K562 (cell line): ENCODE measurements around the gene GATAD2B. TPM values are rescaled to one million over a fixed set of nuclear protein-coding genes. Genes with fewer than 3 reads are reported as not detected.
A peak's percentile ranks its signal among the peaks of the same experiment; 100 is the strongest.

ENCODE experiments used
- ATAC-seq: fragments of 200-7000 bp; cut with Tn5 transposase; 3 replicates; pipeline ENCODE4 v1.9.1; 2020; ENCODE audit warnings: moderate library complexity
- BruUV-seq: library from RNA; stranded (reverse); fragments of 400-500 nt; replicated peaks from 2 replicates; lab custom pipeline; 2021; lab: Mats Ljungman, UMichigan
- CTCF ChIA-PET: fragments of 300-600 bp; formaldehyde crosslinking; extraction: SDS; loops from one replicate; lab custom pipeline; 2021; ENCODE audit warnings: low intra/inter-chr PET ratio; lab: Yijun Ruan, JAX
- POLR2A ChIA-PET: fragments of 300-600, 350-650 bp; sonication (Branson Sonifier 250); formaldehyde crosslinking; extraction: SDS; loops from one replicate; lab custom pipeline; 2021; ENCODE audit warnings: antibody characterized with exemption, inconsistent platforms; lab: Yijun Ruan, JAX
- DNase-seq, 4 experiments: peaks; one replicate each; pipeline versions ENCODE4 v3.0.0 to v3.0.0-alpha.2; 2011 to 2018; ENCODE audit warnings: low spot score in 3 of 4, mixed read lengths in 3 of 4; ENCODE audit errors: extremely low read depth in 1 of 4
- FAIRE-seq: peaks from 2 replicates; lab custom pipeline; 2011; peaks lifted over from hg19 to GRCh38; lab: Jason Lieb, UNC
- H2AFZ ChIP-seq: 2 replicates; pipeline ENCODE4 v1.6.0; 2011; ENCODE audit warnings: low read depth, low read length, control low read depth, inconsistent platforms
- H3K27ac ChIP-seq: fragments of 200-600 bp; 3 replicates; pipeline ENCODE4 v1.8.0; 2011; ENCODE audit warnings: low read depth, mild to moderate bottlenecking, control low read depth, inconsistent platforms, low read length, moderate library complexity, mixed read lengths; ENCODE audit errors: extremely low read depth
- H3K27me3 ChIP-seq, 2 experiments: fragments of 300-600 bp in 1 of 2; 2 replicates in 1 of 2; 3 replicates in 1 of 2; pipeline versions ENCODE4 v1.6.0 to v1.8.0; 2011; ENCODE audit warnings: inconsistent platforms in 2 of 2, low read length in 2 of 2, mild to moderate bottlenecking in 1 of 2, mixed read lengths in 1 of 2, moderate library complexity in 1 of 2; ENCODE audit not compliant: control insufficient read depth in 2 of 2, insufficient read depth in 2 of 2
- H3K36me3 ChIP-seq: fragments of 300-600 bp; 3 replicates; pipeline ENCODE4 v1.8.0; 2011; ENCODE audit warnings: mild to moderate bottlenecking, low read length, inconsistent platforms; ENCODE audit not compliant: control insufficient read depth, insufficient read depth
- H3K4me1 ChIP-seq, 2 experiments: fragments of 200-600 bp in 1 of 2; replicated peaks in 1 of 2; 2 replicates in 1 of 2; 3 replicates in 1 of 2; pipeline versions ENCODE4 v1.5.1 to v1.8.0; 2011; ENCODE audit warnings: inconsistent platforms in 2 of 2, low read length in 2 of 2, mild to moderate bottlenecking in 1 of 2, mixed read lengths in 1 of 2, moderate library complexity in 1 of 2; ENCODE audit not compliant: control insufficient read depth in 2 of 2, insufficient read depth in 2 of 2
- H3K4me2 ChIP-seq: 2 replicates; pipeline ENCODE4 v1.6.1; 2011; ENCODE audit warnings: low read length, control low read depth, inconsistent platforms, mixed read lengths; ENCODE audit not compliant: insufficient read depth
- H3K4me3 ChIP-seq: fragments of 200-600 bp; sonication (generic), shearing (Covaris generic); 2 replicates; pipeline ENCODE4 v1.5.1; 2016; ENCODE audit warnings: control low read depth, inconsistent platforms
- H3K79me2 ChIP-seq: fragments of 200-600 bp; 3 replicates; pipeline ENCODE4 v1.8.0; 2011; ENCODE audit warnings: low read length, inconsistent platforms; ENCODE audit not compliant: control insufficient read depth, insufficient read depth
- H3K9ac ChIP-seq, 2 experiments: 2 replicates each; pipeline versions ENCODE4 v1.6.0 to v1.6.1; 2011; ENCODE audit warnings: low read depth in 2 of 2, low read length in 2 of 2, control low read depth in 1 of 2, inconsistent platforms in 1 of 2, mild to moderate bottlenecking in 1 of 2, mixed read lengths in 1 of 2; ENCODE audit not compliant: insufficient read depth in 1 of 2
- H3K9me1 ChIP-seq: one replicate; pipeline ENCODE4 v1.6.0; 2011; ENCODE audit warnings: inconsistent platforms, mild to moderate bottlenecking, low read length, moderate library complexity; ENCODE audit not compliant: control insufficient read depth, insufficient read depth
- H3K9me3 ChIP-seq: replicated peaks from 2 replicates; pipeline ENCODE4 v1.5.1; 2011; ENCODE audit warnings: low read depth, low read length, inconsistent platforms; ENCODE audit not compliant: control insufficient read depth, insufficient read depth
- H4K20me1 ChIP-seq: replicated peaks from 2 replicates; pipeline ENCODE4 v1.6.1; 2011; ENCODE audit warnings: low read length, inconsistent platforms, mixed read lengths; ENCODE audit not compliant: control insufficient read depth, insufficient read depth
- ARID2 ChIP-seq: fragments of 450-650 bp; IDR thresholded peaks from 2 replicates; pipeline ENCODE4 v1.6.1; 2017; ENCODE audit warnings: antibody characterized with exemption, mild to moderate bottlenecking
- BRCA1 ChIP-seq, 2 experiments: fragments of 450-650 bp in 1 of 2; sonication (generic) in 1 of 2; formaldehyde crosslinking in 1 of 2; IDR thresholded peaks; 2 replicates each; pipeline versions ENCODE4 v1.5.0 to v1.6.1; 2017 to 2020; ENCODE audit warnings: mild to moderate bottlenecking in 1 of 2, missing genetic modification reagents in 1 of 2
- DLX4 ChIP-seq: fragments of 250-450 bp; sonication (Bioruptor Pico); IDR thresholded peaks from 2 replicates; pipeline ENCODE4 v1.6.1; 2021; ENCODE audit warnings: mild to moderate bottlenecking
- DNMT1 ChIP-seq: fragments of 450-650 bp; IDR thresholded peaks from 2 replicates; pipeline ENCODE4 v1.6.1; 2016; ENCODE audit warnings: antibody characterized with exemption, mild to moderate bottlenecking
- EGR1 ChIP-seq: fragments of 450-650 bp; conservative IDR thresholded peaks from 2 replicates; pipeline ENCODE4 v1.6.1; 2017; ENCODE audit warnings: mild to moderate bottlenecking
- HDAC1 ChIP-seq, 2 experiments: fragments of 450-650 bp; IDR thresholded peaks; 2 replicates each; pipeline ENCODE4 v1.6.1; 2016 to 2017; ENCODE audit warnings: inconsistent platforms in 1 of 2, mild to moderate bottlenecking in 1 of 2, moderate library complexity in 1 of 2
- KAT8 ChIP-seq: fragments of 450-650 bp; IDR thresholded peaks from 2 replicates; pipeline ENCODE4 v1.6.1; 2016; ENCODE audit warnings: low read depth, mild to moderate bottlenecking
- SIN3A ChIP-seq, 2 experiments: fragments of 150-350 bp in 1 of 2; IDR thresholded peaks; 2 replicates each; pipeline ENCODE4 v1.6.1; 2011 to 2016; ENCODE audit warnings: borderline replicate concordance in 2 of 2, low read depth in 2 of 2, low read length in 2 of 2, mild to moderate bottlenecking in 2 of 2, moderate library complexity in 2 of 2; ENCODE audit not compliant: control insufficient read depth in 1 of 2
- SMAD1 ChIP-seq: fragments of 150-350 bp; IDR thresholded peaks from 2 replicates; pipeline ENCODE4 v1.6.1; 2014; ENCODE audit warnings: low read length, low read depth; ENCODE audit not compliant: partially characterized antibody
- ZBED1 ChIP-seq: IDR thresholded peaks from 2 replicates; pipeline ENCODE4 v1.6.1; 2014
- ZNF589 ChIP-seq: fragments of 200-800 bp; sonication (Bioruptor generic); IDR thresholded peaks from 2 replicates; pipeline ENCODE4 v1.6.1; 2016; ENCODE audit warnings: low read depth, missing genetic modification characterization, missing compliant biosample characterization
- ZNF696 ChIP-seq: fragments of 250-450 bp; sonication (Bioruptor Pico); conservative IDR thresholded peaks from 2 replicates; pipeline ENCODE4 v1.4.0; 2020; ENCODE audit warnings: mild to moderate bottlenecking, moderate library complexity
- WGBS: fragments of 100-300 bp; shearing (Covaris generic); methylation state at CpG from one replicate; pipeline ENCODE4 v1.1.6; 2016; ENCODE audit warnings: low coverage, mixed read lengths; ENCODE audit not compliant: insufficient coverage; ENCODE audit errors: missing lambda C conversion rate; 5-methylcytosine and 5-hydroxymethylcytosine counted together
- in situ Hi-C: fragments of 300-500 bp; cut with MboI; formaldehyde crosslinking; loops from 4 replicates; pipeline ENCODE4 v1.15.0; 2018; ENCODE audit warnings: inconsistent platforms, mixed read lengths
- intact Hi-C: fragments of 100-400 bp; cut with micrococcal nuclease; formaldehyde crosslinking; loops from 2 replicates; pipeline ENCODE4 v1.14.2; 2022
- polyA plus RNA-seq, 8 experiments: library from polyadenylated mRNA; depleted of rRNA in 4 of 8; stranded (reverse) in 5 of 8; unstranded in 3 of 8; fragments of >200 nt; fragmentation: Nextera tagmentation in 2 of 8; fragmentation: Illumina TruSeq in 1 of 8; extraction: Ambion mirVana in 2 of 8; extraction: Trizol in 1 of 8; gene quantifications; 2 replicates each; pipeline versions ENCODE4 v1.2.1 to v1.2.3, GENCODE V29; 2011 to 2014; ENCODE audit warnings: inconsistent platforms in 1 of 8, missing spikeins in 1 of 8
- total RNA-seq, 7 experiments: library from RNA; depleted of rRNA in 6 of 7; stranded (reverse); fragments of >200 nt in 6 of 7; fragmentation: Illumina TruSeq in 2 of 7; extraction: Trizol in 2 of 7; gene quantifications; 2 replicates each; pipeline versions ENCODE4 v1.2.1 to v1.2.3, GENCODE V29; 2011 to 2021; ENCODE audit warnings: low replicate concordance in 1 of 7
- TF ChIP-seq, protein P1 (sequence below): fragments of 200-800 bp; sonication (Bioruptor generic); IDR thresholded peaks from 2 replicates; pipeline ENCODE4 v1.6.1; 2017; ENCODE audit warnings: missing genetic modification characterization, missing compliant biosample characterization
- TF ChIP-seq, protein P2 (sequence below): fragments of 250-450 bp; sonication (Bioruptor Pico); IDR thresholded peaks from 2 replicates; pipeline ENCODE4 v1.5.1; 2021; ENCODE audit warnings: mild to moderate bottlenecking
- TF ChIP-seq, protein P3 (sequence below): sonication (generic); formaldehyde crosslinking; IDR thresholded peaks from 2 replicates; pipeline ENCODE4 v1.9.0; 2022; ENCODE audit warnings: mild to moderate bottlenecking, missing genetic modification reagents
- TF ChIP-seq, protein P4 (sequence below): fragments of 200-400 bp; formaldehyde crosslinking; IDR thresholded peaks from 2 replicates; pipeline ENCODE4 v1.6.1; 2017; ENCODE audit warnings: mild to moderate bottlenecking, low read depth, low read length, moderate library complexity

The GATAD2B gene
- total and polyA plus RNA-seq, 9 of the 15 experiments (the other 6 are each of a cell fraction or from before 2014, with no cell fraction given), result 1.5 to 40.2 (median 4.9) TPM

DNA sequence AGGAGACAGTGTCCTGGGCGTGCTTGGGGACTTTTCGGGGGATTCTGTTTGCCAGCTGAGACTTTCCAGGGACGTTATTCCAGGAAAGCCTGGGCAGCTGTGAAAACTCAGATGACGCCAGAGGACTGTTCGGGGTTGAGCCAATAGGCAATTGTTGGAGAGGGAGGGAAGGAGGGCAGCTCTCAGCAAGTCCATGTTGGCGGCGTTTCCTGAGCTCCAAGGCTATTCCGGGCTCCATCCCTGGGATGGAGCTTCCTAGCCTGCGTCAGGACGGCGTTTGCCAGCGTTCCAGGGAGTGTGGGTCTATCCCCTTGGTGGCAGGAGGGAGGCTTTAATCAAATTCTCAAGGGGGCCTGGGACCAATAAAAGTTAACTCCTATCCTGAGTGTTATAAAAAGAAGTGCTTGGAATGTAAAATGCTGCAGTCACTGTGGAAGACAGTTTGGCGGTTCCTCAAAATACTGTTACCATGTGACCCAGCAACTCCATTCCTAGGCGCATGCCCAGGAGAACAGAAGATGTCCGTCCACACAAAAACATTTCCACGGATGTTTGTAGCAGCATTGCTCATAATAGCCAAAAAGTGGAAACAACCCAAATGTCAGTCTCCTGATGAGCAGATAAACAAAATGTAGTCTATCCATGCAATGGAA is 132.3 kb downstream of the GATAD2B start:
- peak overlapping the region; percentile 0; the same call in 1 of the 2 replicates for H3K4me2 ChIP-seq
- ATAC-seq, result no peak
- no peaks in the 10 kb centered on the region for H3K9me1 ChIP-seq
- POLR2A ChIA-PET, result interaction anchor here (0.6 to 1.8 kb wide), 5 partner anchors 40 to 200 kb away, joined by 3 to 7 read pairs (median 5); partner anchors contain the start of genes RAB13 and RPS27
- no peak for DNase-seq
- no TSS peak for BruUV-seq
- H3K79me2 ChIP-seq, result no peaks in the 10 kb centered on the region
- no peak for FAIRE-seq
- no peaks in the 10 kb centered on the region for H4K20me1 ChIP-seq
- peak overlapping the region in 1 of 2 experiments; percentile 68; a peak in 1 of 4 replicates for H3K9ac ChIP-seq
- no peaks in the 10 kb centered on the region for H3K9me3 ChIP-seq
- no peaks in the 10 kb centered on the region for H3K36me3 ChIP-seq
- CTCF ChIA-PET, result no interaction called here
- peak overlapping the region; percentile 80 for H2AFZ ChIP-seq
- intact Hi-C loops (no loop called here), in situ Hi-C loops (no loop called here)
- peaks cover 7 to 43% of the 10 kb centered on the region in 2 experiments for H3K4me1 ChIP-seq
- H3K4me3 ChIP-seq, result no peak overlapping the region
- peak overlapping the region; percentile 20; the same call in 1 of the 3 replicates for H3K27ac ChIP-seq
- 67% methylated on average over 15 of the region's 16 CpGs for WGBS
- H3K27me3 ChIP-seq, result no peaks in the 10 kb centered on the region
- TF ChIP-seq, protein P1, sequence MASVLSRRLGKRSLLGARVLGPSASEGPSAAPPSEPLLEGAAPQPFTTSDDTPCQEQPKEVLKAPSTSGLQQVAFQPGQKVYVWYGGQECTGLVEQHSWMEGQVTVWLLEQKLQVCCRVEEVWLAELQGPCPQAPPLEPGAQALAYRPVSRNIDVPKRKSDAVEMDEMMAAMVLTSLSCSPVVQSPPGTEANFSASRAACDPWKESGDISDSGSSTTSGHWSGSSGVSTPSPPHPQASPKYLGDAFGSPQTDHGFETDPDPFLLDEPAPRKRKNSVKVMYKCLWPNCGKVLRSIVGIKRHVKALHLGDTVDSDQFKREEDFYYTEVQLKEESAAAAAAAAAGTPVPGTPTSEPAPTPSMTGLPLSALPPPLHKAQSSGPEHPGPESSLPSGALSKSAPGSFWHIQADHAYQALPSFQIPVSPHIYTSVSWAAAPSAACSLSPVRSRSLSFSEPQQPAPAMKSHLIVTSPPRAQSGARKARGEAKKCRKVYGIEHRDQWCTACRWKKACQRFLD (CRISPR knock-in tag), result no peak
- peak; percentile 23; the same call in 1 of the 2 replicates for TF ChIP-seq ZNF589 (CRISPR knock-in tag)
- TF ChIP-seq DLX4 (CRISPR knock-in tag), result no peak
- TF ChIP-seq, protein P2, sequence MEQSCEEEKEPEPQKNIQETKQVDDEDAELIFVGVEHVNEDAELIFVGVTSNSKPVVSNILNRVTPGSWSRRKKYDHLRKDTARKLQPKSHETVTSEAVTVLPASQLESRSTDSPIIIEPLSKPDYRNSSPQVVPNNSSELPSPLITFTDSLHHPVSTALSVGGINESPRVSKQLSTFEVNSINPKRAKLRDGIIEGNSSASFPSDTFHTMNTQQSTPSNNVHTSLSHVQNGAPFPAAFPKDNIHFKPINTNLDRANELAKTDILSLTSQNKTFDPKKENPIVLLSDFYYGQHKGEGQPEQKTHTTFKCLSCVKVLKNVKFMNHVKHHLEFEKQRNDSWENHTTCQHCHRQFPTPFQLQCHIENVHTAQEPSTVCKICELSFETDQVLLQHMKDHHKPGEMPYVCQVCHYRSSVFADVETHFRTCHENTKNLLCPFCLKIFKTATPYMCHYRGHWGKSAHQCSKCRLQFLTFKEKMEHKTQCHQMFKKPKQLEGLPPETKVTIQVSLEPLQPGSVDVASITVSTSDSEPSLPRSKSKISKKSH (CRISPR knock-in tag), result no peak
- TF ChIP-seq ZBED1, result no peak
- TF ChIP-seq KAT8, result no peak
- no peak for TF ChIP-seq ZNF696 (CRISPR knock-in tag)
- TF ChIP-seq ARID2, result no peak
- TF ChIP-seq SMAD1, result no peak
- no peak for TF ChIP-seq BRCA1 (IDR thresholded peaks at IDR 0.05)
- no peak for TF ChIP-seq BRCA1 (CRISPR knock-in tag; IDR thresholded peaks at IDR 0.05)
- TF ChIP-seq SIN3A (IDR thresholded peaks at IDR 0.05; ENCODE audit: borderline replicate concordance in 2 of 2, control insufficient read depth in 1 of 2, low read depth in 2 of 2, low read length in 2 of 2), result no peak
- no peak for TF ChIP-seq EGR1
- TF ChIP-seq, protein P3, sequence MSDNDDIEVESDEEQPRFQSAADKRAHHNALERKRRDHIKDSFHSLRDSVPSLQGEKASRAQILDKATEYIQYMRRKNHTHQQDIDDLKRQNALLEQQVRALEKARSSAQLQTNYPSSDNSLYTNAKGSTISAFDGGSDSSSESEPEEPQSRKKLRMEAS, result no peak
- no peak for TF ChIP-seq HDAC1 (IDR thresholded peaks at IDR 0.05)
- TF ChIP-seq, protein P4, sequence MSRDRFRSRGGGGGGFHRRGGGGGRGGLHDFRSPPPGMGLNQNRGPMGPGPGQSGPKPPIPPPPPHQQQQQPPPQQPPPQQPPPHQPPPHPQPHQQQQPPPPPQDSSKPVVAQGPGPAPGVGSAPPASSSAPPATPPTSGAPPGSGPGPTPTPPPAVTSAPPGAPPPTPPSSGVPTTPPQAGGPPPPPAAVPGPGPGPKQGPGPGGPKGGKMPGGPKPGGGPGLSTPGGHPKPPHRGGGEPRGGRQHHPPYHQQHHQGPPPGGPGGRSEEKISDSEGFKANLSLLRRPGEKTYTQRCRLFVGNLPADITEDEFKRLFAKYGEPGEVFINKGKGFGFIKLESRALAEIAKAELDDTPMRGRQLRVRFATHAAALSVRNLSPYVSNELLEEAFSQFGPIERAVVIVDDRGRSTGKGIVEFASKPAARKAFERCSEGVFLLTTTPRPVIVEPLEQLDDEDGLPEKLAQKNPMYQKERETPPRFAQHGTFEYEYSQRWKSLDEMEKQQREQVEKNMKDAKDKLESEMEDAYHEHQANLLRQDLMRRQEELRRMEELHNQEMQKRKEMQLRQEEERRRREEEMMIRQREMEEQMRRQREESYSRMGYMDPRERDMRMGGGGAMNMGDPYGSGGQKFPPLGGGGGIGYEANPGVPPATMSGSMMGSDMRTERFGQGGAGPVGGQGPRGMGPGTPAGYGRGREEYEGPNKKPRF, result no peak
- no peak for TF ChIP-seq DNMT1
